Stimulated activated CD4-positive, alpha-beta T cell treated with anti-CD3 and anti-CD28 coated beads, Interleukin-2, amount 100 ng/mL, for 24 hours (primary cell): ENCODE measurements around the gene CPNE4.

Experiments
- DNase-seq, 2 donors: peaks; one replicate each; pipeline ENCODE4 v3.0.0-alpha.2; 2020

Gene CPNE4

DNA sequence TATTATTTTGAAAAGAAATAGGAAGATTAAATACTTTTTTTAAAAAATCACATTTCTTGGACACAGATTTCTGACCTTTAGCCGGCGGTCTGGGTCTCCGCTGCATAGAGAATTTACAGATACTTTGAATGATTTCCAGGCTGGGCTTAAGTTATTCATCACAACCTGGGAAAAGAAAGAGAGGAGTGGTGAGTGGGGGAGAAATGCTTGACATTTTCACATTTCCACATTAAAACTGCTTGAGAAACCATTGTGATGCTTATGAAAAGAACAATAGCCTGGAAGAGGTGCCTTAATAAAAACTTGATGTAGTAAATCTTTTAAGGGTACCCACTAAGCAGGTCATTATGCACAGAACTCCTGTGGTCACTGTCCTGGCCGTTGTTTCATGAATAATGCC lies 365.2 kb downstream of the CPNE4 start:
- DNase-seq: no peak

DNA sequence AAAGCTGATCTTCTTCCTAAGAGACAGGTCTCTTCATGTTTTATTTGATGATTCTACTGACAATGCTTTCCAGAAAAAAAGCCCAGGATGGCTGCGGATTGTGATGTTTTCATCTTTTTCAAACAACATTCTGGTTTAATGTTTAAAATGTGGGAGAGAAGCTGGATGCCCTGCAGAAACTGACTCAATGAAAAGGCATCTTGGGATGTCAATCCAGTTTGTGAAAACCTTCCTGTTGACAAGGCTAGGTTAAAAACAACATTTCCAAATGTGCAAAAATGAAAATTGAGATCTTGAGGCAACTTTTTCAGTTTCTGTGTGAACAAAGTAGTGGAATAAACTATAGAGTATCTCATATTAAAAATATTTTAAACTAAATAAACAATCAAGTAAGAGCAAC lies 376.0 kb downstream of the CPNE4 start:
- no peak for DNase-seq

- no peak for DNase-seq
Observed at GRCh38 chr3:131658115-131658514, 376.7 kb downstream of the CPNE4 start.

DNA sequence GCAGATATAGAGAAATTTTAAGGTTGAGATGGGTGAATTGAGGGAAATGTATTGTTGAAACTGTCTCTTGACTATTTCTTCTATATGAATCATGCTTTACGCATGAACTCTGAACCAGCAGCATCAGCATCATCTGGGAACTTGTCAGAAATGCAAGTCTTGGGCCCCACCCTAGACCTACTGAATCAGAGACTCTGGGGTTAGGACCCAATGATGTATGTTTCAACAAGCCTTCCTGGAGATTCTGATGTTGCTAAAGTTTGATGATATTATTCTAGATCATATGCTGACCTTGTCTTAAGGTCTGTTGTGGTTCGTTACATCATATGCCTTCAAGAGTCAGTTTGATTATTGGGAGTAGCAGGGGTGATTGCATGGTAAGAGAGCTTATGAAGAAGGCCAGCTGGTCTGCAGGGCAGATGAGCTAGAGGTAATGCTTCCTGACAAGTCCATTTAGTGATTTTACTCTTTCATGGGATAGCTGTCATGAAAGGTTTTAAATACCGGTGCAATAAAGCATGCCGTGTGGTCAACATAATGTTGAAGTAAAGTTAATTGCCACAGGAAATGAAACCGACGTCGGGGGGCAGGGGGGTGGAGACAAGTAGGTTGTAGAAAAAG lies 379.6 kb downstream of the CPNE4 start:
- DNase-seq: no peak

DNA sequence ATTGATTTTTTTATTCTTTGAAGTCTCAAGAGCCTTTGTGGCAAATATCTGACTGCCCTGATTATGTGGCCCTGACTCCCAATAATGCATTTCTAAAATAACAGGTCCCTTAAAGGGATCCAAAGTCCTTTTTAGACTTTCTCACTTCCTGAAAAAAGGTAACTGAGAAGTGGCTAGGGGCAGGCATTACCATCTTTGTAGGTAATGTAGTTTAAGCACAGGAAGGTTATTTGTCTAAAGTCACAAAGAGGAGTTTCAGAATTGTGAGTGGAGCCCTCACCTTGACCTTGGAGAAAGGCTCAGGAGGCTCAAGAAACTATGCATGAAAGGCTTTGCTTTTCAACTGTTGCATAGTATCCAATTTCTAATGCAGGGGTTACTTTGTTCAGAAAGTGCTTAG lies 389.2 kb downstream of the CPNE4 start:
- no peak for DNase-seq

GRCh38 chr3:131636266-131636775 lies 398.5 kb downstream of the CPNE4 start:
- DNase-seq: no peak

GRCh38 chr3:131630807-131631206 lies 404.0 kb downstream of the CPNE4 start:
- DNase-seq: no peak

- DNase-seq: no peak
Observed at GRCh38 chr3:131630097-131630496, 404.7 kb downstream of the CPNE4 start.

DNA sequence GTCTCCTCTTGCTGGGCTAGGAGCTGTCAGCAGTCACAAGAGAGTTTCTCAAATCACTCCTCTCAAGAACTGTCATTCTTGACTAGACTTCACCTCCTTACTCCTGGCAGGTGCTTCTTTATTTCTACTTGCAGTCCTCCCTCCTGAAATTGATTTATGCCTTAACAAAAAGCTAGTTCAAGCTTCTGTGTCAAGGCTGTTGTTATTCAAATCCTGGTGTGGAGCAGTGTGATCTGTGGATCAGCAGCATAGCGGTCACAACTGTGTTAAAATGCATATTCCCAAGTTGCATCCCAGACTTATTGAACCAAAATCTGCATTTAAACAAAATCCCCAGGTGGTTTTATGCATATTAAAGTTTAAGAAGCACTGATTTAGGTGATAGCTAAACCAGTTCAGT lies 411.4 kb downstream of the CPNE4 start:
- DNase-seq: no peak

DNA sequence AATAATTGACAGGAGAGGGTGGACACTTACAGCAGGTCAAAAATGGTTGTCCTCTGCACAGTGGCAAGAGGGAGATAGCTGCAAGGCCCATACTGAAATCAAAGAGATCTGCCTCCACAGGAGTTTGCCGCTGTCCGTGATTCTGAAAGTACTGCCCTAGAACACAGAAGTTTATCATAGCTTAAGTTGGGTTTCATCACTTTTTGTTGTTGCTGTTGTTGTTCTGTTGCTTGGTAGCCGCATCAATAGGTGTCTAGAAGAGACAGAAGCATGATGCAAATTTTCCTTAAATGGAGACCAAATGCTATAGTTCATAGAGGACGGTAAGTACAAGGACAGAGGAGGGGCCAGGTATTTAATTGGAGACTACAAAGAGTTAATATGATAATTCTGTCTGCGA lies 412.1 kb downstream of the CPNE4 start:
- DNase-seq: no peak

DNA sequence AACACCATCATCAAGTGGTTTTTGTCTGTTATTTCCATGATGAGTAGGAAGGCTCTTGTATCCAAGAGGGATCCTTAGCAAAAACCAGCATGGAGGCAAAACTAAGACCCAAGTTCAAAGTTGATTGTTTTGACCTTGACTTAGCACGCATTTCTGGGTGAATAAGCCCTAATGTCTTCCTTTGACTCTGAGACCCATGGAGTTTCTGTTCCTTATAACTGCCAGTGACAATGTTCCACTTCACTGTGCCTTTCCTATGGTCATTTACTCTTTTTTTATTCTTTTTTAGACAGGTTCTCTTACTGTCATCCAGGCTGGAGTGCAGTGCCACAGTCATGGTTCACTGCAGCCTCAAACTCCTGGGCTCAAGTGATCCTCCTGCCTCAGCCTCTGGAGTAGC lies 413.8 kb downstream of the CPNE4 start:
- DNase-seq: no peak

GRCh38 chr3:131619821-131620220 lies 415.0 kb downstream of the CPNE4 start:
- DNase-seq: no peak

DNA sequence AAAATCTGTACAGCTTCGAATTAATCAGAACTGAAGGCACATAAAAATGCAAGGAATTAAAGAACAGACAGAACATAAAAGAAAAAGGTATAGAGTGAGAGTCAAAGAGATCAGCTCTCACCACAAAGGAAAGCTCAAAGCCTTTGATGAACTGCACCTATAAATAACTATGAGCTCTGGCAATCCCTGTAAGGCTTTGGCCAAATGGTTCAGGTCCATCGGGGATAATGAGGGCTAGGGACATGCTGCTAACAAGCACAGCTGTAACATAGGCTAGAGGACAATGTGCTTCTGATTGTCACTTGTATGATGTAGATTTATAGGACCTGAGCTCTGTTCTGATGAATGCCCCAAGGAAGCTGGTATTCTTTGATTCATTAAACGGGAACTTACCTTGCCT lies 418.1 kb downstream of the CPNE4 start:
- no peak for DNase-seq

- no peak for DNase-seq
Observed at GRCh38 chr3:131612745-131613144, 422.1 kb downstream of the CPNE4 start.

DNA sequence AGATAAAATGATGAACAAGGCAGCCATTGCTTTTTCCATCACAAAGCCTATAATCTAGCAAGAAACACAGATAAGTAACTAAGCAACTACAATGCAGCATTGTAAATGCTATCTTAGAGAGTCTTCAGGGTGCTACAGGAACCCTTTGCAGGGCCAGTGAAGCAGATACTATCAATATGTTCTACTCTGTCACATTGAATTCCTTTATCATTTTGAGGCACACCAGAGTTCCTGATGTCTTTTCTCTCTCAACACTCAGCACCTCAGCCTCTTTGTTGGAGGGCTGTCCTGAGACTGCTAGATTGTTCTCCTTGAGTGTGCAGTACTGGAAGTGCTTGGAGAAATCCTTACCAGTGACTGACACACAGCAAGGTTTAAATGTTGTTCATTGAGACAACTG lies 424.6 kb downstream of the CPNE4 start:
- no peak for DNase-seq

DNA sequence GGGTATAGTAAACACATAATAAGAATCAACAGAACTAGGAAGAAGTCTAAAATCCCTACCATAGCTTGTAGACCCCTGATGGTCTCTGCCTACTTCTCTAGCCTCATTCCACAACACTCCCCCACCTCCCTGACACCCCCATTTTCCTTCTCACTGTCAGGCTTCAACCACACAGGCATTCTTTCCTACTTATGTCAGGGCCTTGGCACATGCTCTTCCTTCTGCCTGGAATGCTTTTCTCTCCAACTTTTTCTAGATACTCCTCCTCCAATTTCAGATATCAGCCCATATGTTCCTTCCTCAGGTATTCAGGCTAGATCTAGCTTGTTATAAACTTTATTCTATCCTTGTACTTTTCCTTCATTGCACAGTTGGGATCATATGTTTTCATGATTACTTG lies 426.1 kb downstream of the CPNE4 start:
- DNase-seq: no peak

DNA sequence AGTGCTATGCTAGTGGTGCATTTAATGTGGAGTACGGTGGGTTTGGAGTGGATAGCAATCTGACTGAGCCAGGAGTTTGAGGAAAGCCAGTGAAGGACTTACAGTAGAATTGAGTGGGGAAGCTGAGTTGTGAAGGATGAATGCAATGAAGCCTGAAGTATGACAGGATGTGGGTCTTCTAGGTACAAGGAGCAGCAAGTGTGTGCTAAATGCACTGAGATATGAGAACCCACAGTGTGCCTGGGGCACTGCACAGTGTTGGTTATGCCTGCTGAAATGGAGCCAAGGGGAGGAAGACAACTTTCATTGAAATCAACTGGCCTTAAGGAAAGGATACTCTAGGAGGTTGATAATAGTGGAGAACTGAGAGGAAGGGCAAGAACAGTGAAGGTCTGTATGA lies 426.5 kb downstream of the CPNE4 start:
- DNase-seq: no peak

DNA sequence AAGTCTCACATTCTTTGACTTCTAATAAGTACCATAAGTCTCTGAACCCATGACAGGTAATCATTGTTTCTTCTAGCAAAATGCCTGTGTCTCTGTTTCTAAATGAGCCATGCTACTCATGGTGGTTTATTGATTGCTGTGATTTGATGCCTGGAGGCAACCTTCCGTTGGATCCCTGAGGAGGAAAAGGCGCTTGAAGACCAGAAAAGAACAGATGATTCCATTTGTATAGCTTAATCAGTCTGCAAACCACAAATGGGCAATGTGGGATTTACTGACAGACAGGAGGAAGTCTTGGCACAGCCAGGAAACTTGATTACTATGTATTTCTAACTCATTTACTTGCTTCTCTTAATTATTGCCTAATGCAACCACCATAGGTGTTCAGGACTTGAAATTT lies 428.9 kb downstream of the CPNE4 start:
- DNase-seq: no peak

- DNase-seq: no peak
Observed at GRCh38 chr3:131602011-131602779, 432.6 kb downstream of the CPNE4 start.

DNA sequence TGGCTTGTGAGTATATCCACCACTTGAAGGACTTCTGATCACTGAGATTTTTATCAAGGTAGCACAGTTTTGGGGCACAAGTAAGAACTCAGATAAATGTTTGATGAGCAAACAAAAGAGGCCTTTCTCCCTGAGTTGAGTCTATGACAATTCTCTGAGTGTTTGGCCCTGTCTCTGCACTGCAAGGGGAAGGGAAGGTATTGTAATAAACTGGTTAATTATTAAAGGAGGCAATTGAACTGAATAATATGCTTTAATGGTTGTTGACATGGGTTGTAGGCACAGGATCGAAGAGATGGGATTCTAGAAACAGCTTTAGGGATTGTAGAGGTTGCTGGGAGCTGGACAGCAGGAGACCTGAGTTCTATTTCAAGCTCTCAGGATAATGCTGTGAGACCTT lies 437.0 kb downstream of the CPNE4 start:
- no peak for DNase-seq

DNA sequence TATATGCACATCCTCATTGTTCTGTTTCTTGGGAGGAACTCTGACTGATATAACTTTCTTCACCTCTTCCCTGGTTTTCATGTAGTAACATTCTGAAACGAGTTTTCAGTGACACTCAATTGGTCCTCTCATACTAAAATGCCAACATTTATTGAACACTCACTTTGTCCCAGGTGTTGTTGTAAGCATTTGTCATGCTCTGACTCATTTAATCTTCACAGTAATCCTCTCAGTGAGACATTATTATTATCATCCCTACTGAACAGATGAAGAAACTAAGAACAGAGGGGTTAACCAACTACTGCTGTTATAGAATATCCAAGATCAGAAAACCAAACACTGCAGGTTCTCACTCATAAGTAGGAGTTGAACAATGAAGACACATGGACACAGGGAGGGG lies 437.9 kb downstream of the CPNE4 start:
- DNase-seq: no peak

GRCh38 chr3:131591394-131592014 lies 443.3 kb downstream of the CPNE4 start:
- DNase-seq: no peak

- no peak for DNase-seq
Observed at GRCh38 chr3:131586277-131586676, 448.5 kb downstream of the CPNE4 start.

DNA sequence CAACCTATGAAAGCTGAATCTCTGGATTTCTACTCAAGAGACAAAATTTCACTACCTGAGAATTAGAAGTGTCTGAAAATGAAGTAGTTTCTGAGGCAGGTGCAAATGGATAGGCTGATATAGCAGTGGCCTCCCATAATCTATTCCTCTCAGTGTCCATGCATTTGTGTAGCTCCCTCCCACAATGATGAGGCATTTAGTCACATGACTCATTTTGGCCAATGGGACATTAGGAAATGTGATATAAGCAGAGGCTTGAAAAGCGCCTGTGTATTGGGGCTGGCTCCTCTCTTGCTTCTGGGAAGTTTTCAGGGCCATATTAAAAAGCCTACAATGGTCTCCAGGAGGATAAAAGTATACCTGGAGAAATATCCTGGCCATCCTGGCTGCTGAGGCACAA lies 452.4 kb downstream of the CPNE4 start:
- DNase-seq: no peak
